Dedifferentiated amniotic fluid mesenchymal stem cell (primary cell): ENCODE data around the gene SEC61A1.

ENCODE experiments used
- DNase-seq: peaks from one replicate; pipeline ENCODE4 v3.0.0-alpha.2; 2016; ENCODE audit errors: extremely low spot score

The SEC61A1 gene

DNA sequence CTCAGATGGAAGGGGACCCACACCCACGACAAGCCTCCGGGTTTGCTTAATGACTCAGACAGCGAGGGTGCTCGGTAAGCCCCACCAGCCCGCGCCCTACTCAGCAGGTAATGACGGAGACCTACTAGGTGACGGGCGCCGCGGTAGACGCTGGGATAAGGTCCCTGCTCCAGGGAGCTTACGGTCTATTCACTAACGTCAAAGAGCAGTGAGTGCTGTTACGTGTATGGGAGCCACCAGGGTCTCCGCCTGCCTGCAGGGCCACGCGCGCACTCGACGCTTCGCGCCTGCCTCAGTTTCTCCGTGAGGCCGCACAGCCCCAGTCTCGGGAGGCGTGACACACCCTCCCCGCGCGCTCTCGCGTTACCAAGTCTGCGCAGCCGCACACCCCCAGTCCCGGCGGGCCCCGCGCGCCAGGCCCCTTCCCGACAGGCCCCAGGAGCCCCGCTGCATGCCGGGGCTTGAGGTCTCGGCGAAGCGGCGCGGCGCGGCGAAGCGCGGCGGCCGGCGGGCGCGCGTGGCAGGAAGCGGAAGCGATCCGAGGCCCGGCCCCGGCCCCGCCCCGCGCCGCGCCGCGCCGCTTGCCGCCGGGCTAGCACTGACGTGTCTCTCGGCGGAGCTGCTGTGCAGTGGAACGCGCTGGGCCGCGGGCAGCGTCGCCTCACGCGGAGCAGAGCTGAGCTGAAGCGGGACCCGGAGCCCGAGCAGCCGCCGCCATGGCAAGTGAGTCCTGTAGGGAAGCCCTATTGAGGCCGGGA is at the start of gene SEC61A1:
Gene SEC61A1, plus strand, starts transcription at position 601 of the 758 bp plus-strand sequence. Its CDS starts 116 bp downstream, at position 717.
- peak; percentile 94 for DNase-seq

DNA sequence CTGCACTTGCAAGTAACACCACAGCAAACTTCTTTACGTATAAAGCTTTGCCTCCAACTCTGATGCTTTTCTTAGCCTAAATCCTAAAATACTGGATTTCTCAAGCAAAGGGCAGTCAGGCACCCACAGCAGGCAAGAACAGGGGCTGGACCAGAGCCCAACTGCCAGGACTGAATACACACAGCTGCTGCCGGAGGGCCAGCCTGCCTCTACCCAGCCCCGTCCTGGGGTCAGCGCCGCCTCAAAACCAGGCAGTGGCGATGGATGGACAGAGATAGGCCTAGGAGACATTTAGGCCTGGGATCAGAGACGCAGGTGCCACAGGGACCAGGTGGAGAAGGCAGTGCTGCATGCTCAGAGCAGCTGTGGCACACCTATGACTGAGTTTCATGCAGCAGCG is 47.6 kb upstream of the SEC61A1 start:
- DNase-seq, result no peak

DNA sequence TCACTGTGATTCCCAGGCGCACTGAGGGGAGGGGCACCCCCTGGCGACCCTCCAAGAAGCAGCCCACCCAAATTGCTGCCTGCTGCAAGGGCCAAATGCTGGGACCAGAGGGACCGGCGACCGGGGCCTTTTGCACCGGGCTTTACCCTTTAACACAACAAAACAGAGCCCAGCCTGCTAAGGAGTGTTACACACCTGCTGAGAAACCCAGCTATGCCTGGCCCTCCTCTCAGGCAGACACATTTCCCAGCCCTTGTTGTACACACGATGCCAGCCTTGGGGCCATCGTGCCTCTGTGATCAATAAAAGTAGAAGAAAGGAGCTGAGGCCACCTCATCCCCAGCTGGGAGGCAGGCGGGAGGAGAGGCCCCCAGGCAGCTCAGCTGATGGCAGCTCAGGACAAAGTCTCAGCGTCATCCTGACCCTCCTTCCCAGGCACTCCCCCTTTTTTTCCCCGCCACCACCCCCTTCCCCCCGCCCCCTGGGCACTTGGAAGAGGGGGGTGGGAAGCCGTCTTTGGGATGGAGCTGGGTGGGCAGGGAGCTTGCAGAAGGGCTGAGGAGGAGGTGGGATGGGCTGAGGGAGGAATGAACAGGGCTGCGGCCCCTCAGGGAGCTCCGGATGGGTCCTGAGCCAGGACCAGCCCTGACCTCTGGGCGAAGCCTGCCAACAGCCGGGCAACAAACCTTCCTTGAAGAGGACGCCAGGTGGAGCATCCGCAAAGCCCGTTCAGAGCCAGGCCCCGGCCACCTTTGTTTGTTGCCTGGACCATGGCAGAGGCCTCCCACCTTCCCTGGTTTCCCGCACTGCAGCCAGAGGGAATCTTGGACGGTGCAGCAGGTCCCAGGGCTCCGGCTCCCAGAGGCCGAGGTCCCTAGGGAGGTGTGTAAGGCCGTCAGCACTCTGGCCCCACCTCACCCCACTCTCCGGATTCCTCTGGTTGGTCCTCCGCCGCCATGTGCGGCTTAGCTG is 45.9 kb upstream of the SEC61A1 start:
- no peak for DNase-seq

DNA sequence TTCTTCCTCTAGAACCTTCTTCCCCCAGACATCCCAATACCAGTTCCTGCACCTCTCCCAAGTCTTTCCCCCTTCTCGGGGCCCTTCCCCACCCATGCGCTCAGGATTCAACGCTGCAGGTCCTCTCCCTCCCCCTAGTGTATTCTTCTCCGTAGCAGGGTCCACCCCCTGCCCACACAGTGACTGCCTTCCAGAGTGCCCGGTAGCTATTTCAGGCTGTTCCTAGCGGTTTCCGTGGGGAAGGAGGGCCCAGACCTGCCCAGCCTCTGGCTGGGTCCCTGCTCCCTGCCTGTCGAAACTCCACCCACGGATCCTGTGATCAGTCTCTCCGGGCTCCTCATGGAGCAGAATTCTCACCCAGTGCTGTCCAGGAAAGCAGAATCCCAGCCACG is 45.2 kb upstream of the SEC61A1 start:
- no peak for DNase-seq

DNA sequence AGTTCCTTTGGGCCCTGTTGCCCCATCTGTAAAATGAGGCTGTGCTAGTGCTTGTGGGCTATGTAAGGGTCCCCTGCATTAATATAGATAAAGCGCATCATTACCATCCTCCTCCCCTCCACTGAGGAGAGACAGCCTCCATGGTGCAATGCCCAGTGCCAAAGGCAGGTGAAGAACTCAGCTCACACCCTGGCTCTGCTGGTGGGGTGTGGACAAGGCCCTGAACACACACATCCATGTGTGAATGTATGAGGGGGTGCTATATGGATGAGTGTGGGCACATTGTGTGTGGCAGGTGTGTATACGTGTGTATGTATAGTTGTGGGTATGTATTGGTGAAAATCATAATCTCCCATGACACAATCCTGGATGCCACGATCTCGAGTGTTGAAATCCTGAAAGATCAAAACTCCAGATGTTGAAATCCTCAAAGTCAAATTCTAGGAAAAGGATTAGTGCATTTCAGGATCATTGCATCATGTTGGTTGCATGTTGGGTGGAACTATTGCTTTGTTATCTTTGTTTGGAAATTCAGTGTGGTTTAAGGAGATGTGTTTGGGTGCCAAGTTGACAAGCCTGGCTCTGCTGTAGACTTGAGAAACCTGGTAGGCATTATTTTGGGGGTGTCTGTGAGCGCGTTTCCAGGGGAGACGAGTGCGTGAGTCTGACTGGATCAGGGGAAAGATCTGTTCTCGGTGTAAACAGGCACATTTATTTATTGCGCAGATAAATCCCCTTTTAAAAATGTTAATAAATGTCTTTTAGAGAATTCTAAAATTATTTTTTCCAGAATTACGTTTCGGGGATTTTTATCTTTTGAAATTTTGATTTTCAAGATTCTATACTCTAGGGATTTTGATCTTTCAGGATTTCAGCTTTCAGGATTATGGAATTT is 42.0 kb upstream of the SEC61A1 start:
- DNase-seq, result peak; percentile 95

DNA sequence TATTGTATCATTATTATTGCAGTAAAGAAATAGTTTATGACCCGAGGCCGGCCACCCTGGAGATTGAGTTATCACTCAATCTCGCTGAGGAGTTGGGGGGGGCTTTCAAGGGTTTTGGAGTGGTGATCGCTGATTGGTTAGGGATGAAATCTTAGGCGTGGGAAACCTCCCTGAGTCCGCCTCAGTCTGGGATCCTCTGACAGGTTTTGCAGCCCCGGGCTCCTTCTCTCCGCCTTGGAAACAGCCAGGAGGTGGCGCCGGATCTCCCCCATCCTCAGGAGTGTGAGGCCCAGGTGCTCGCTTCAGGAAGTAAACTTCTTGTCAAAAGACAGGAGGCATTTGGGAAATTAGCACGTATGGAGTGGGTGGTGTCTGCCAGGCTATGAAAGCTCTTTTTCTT is 41.1 kb upstream of the SEC61A1 start:
- no peak for DNase-seq

DNA sequence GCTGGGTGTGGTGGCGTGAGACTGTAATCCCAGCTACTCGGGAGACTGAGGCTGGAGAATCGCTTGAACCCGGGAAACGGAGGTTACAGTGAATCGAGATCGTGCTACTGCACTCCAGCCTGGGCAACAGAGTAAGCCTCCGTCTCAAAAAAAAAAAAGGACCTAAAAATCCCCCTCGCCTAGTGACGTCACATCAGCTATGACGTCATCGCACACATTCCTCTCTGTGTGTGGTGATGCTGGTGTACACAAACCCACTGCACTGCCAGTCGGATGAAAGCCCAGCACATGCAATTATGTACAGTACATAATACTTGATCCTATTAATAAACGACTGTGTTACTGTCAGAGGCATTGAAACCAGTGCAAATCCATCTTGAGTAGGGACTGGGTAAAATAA is 40.2 kb upstream of the SEC61A1 start:
- DNase-seq, result no peak

DNA sequence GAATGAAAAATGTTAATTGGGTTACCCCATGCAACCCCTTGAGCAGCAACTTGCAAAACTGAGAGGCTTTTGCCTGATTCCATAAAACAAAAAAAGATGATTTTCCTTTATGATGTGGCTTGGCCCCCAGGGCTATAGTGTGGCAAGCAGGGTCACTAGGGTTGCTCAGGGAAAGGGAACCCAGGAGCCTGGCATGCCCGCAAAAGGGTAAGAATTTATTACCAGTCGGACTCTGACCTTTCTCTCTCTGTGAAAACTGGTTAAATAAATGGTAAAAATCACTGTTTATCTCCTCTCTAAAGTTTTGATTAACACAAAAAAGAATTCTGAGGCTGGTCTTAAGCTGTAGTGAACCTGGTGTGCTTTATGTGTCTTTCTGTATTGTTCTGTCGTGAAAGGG is 37.7 kb upstream of the SEC61A1 start:
- DNase-seq, result no peak

DNA sequence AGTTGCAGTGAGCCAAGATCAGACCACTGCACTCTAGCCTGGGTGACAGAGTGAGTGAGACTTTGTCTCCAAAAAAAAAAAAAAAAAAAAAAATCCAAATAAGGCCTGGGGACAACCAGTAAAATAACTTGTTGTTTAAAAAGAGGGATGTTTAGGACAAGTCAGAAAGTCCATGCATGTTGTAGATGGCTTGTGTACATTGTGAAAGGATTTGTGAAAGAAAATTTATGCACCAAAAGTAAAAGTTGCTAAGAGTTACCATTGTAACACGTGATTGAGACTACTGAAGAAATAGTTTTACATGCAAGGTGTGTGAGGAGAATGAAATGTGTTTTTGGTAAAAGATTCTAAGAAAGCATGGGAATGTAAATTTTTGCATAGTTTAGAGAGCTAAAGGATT is 35.7 kb upstream of the SEC61A1 start:
- DNase-seq, result no peak

DNA sequence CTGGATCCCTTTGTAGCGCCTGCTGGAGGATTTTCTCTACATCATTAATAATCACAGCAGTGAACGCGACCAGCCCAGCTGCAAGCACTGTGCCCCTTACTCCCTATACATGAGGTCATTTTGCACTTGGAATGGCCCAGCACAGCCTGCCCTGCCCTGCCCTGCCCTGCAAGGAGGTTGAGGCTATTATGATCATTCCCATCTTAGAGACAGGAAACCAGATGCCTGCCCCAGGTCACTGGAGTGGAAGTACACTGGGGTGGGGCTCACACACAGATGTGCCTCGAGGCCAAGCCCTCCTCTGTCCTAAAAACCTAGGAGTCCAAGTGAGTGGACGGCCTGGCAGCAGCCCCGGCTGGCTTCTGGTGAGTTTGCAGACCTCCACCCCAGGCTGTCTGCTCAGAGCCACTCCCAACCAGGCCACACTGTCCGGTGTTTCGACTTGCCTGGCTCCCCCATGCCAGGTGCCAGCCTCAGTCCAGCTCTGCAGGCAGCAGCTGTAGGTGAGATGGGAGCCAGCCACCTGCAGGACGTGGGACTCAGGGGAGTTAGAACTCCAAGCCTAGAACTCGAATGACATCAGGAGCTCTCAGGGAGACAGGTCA is 30.4 kb upstream of the SEC61A1 start:
- no peak for DNase-seq

DNA sequence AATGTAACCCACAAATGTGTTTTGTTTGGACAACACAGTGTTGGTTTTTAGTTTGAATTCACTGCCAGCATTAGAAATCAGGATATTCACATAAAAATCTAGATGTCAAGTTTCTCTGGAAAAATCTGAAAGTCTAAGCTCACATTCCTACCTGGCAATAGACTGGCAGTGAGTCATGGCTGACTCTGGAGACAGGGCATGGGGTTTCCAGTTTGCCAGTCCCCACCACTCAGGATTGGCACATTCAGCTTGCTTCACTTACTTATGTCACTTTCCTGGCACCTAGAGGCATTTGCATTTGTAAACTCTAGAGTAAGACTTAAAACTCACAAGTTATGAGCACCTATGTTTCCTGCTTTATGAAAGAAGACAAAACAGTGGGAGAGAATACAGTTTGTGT is 19.1 kb upstream of the SEC61A1 start:
- DNase-seq, result no peak

DNA sequence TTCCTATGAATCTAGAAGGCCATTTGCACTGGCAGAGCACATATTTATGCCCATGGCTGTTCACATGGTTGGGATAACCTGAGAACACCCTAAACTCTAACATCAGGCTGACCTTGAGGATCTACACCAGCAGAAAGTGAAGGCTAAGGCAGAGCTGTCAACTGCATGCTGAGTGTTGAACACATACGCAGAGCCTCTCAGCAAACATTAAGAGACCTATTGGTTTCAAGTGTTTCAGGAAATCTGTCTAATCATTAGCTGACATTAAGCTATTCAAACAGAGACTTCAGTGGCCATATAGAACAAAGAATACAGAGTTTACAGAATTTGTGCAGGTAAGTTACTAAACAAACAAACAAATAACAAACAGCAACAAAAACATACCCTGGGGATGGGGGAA is 16.1 kb upstream of the SEC61A1 start:
- DNase-seq, result no peak

DNA sequence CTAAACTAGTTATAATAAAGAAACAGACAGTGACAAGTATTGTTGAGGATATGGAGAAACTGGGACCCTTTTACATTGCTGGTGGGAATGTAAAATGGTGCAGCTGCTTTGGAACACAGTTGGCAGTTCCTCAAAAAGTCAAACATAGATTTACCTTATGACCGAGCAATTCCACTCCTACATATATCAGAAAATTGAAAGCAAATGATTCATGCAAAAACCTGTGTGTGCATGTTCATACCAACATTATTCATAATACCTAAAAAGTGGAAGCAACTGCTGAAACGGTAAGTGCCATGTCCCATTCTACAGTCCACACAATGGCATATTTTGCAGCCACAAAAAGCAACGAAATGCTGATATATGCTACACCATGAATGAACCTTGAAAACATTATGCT is 12.2 kb upstream of the SEC61A1 start:
- no peak for DNase-seq

DNA sequence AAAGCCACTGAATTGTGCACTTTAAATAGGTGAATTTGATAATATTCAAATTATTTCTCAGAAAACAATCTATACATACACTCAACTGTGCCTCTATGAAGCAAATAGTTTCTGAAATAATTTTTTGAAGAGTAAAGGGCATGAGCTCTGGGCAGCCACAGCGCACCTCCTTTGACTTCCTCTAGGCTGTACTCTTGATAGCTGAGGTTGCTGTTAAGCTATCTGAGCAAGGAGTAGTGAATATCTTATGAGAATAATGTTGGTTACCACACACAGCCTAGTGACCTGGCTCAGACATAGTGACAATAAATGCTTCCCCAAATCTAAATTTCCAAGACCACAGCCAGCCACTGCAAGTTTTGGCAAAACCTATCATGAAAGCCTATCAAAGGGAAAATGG is 11.6 kb upstream of the SEC61A1 start:
- DNase-seq, result no peak

DNA sequence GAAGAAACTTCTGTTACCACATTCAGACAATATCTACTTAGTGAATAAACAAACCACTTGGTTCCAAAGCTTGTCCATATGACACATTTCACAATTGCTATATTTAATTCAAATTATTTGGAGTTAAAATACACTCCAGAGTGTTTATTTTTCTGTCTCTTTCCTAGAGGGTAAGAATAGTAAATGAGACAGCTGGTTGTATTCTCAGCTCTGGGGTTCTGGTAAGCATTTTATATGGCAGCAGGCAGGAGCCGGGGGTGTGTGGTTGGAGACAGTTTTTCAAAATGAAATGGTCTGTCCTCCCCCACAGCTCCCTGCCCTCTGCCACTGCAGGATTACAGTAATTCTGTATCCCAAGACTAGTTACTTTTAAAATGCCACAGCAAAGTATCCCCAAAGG is 10.9 kb upstream of the SEC61A1 start:
- DNase-seq, result no peak

DNA sequence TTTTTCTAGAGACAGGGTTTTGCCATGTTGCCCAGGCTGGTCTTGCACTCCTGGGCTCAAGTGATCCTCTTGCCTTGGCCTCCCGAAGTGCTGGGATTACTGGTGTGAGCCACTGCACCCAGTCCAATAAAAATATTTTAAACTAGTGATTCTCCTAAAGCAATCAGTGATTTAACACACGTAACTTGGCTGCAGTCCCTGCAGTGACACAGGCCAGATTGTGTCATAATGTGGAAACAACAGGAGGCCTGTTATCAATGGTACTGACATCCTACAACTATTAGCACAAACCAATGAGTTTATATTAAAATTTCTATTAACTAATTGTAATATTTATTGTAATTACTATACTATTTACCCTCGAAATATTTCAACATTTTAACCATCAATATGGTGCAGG is 1.6 kb upstream of the SEC61A1 start:
- no peak for DNase-seq

DNA sequence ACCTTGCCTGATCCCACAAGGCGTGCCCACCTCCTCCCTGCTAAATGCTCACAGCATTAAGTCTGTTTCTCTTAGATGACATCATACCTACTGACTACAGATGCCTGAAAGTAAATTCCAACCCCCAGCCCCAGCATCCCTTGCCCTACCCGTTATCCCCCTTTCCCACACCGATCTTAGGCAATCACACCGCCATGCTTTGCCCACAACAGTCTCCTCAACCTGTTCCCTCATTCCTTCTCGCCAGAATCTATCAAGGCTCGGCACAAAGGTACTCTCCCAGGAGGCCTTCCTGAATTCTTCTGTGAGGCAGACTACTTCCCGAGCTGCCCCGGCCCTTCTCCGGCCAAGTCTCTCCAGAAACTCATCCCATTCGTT is 789 bp upstream of the SEC61A1 start:
- no peak for DNase-seq

DNA sequence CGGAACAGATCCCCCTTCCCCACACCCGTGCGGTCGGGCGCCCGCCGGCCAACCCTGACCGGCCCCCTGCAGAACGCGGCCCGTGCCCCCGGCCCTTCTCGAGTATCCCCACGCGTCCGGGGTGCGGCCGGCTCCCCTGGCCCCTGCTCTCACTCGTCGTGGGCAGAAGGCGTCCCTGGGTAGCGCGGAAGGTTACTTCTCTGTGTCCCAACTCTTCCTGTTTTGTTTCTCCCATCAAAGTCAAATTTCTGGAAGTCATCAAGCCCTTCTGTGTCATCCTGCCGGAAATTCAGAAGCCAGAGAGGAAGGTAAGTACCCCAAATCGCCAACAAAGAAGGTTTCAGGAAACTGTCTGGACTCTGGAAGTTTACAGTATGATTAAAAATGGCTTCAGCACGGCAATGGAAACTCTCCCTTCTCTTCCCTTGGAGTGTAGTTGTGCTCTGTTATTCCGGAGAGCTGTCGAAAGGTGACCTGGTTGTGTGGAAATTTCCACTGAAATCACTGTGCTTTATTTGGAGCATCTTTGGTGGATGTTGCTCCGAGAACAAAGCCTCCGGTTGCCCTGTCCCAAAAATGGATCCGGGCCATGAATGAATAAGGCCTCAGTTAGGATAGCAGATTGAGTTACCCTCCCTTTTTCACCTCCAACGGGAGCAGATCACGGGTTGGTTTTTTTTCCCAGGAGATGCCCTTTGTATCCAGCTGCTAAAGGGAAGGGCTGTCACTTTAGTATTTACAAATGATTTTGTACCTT is 536 bp downstream of the SEC61A1 start:
- DNase-seq, result no peak

DNA sequence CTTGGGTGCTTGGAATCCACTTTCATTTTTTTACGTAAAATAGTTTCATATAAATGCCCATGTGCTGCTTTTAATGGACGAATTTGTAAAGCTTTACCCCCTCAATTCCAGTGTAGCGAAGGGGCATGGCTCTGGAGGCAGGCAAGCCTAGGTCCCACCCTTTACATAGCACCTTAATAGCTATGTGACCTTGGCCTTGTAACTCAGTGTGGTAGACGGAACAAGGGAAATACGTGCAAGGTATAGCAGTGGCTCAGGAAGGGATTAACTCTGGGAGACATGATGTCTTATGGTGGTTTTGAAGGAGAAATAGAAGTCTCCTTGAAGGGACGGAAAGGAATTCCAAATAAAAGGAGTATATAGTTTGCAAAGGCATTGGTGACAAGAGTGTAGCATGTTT is 1.4 kb downstream of the SEC61A1 start:
- DNase-seq, result no peak

DNA sequence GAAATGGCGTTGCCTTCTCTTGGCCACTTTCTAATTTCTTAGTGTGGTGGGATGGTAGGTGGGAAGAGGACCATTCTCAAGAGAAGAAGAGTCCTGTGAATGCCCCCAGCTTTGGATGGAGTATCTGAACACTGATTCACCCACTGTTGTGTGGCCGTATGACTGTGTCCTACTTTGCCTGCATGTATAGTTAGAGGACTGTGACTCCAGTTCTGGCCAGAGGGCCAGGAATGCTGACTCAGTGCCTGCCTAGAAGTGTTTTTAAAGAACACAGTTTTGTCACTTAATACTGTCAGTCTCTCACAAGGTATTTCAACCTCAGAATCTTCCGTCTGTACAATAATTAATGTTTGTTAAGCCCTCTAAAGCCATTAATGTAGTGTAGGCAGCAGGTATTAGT is 2.1 kb downstream of the SEC61A1 start:
- no peak for DNase-seq

DNA sequence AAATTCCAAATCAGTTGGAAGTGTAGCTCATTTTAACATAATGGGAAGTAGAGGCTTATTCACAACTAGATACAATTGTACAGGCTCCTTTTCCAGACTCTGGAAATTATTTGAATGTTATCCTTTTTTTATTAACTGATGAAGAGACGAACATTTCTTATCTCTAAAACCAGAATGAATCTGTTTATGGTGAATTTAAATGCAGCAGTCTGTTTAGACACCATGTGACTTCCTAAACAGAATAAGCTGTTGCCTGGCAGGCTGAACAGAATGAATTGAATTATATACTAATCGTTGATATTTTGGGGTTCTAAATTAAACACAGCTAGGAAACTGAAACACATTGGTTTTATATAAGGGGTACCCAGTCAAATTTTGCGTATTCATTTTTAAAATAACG is 4.0 kb downstream of the SEC61A1 start:
- DNase-seq, result no peak
